Inflammatory macrophage treated with lipopolysaccharide for 1 hour (primary cell): ENCODE data around the gene NDUFA7.

ENCODE experiments used
- DNase-seq, 2 donors: peaks; one replicate each; pipeline ENCODE4 v3.0.0-alpha.2; 2020 to 2022

NDUFA7 gene

GRCh38 chr19:8261347-8261746 lies 59.8 kb downstream of the NDUFA7 start:
- DNase-seq: no peak
